Esophagus muscularis mucosa (tissue), 4 donors: ENCODE data around the gene KCNG1. TPM values are rescaled to one million over a fixed set of nuclear protein-coding genes. Genes with fewer than 3 reads are reported as not detected.

Experiments
- DNase-seq: peaks from one replicate; pipeline ENCODE4 v3.0.0-alpha.2; 2017; ENCODE audit errors: extremely low spot score
- H3K27ac ChIP-seq, 4 donors: fragments of 200-600 bp; sonication (generic); replicated peaks in 1 of 4; 1 replicate in 3 of 4; 2 replicates in 1 of 4; pipeline ENCODE4 v1.5.1; 2016 to 2019; ENCODE audit warnings: mild to moderate bottlenecking in 1 of 4
- H3K27me3 ChIP-seq, 4 donors: fragments of 200-600 bp; sonication (generic); one replicate each; pipeline versions ENCODE4 v1.5.1 to v1.6.0; 2016 to 2019
- H3K36me3 ChIP-seq, 4 donors: fragments of 200-600 bp; sonication (generic); one replicate each; pipeline ENCODE4 v1.5.1; 2016 to 2019
- H3K4me1 ChIP-seq, 4 donors: fragments of 200-600 bp; sonication (generic); one replicate each; pipeline ENCODE4 v1.5.1; 2016 to 2019
- H3K4me3 ChIP-seq, 4 donors: fragments of 200-600 bp; sonication (generic); 1 replicate in 2 of 4; 2 replicates in 2 of 4; pipeline ENCODE4 v1.5.1; 2016 to 2019; ENCODE audit warnings: mild to moderate bottlenecking in 4 of 4, moderate library complexity in 1 of 4
- H3K9me3 ChIP-seq, 4 donors: fragments of 200-600 bp; sonication (generic); 1 replicate in 3 of 4; 2 replicates in 1 of 4; pipeline ENCODE4 v1.5.1; 2016 to 2019
- CTCF ChIP-seq, 3 experiments: fragments of 200-600 bp in 2 of 3; fragments of 450-650 bp in 1 of 3; sonication (generic) in 2 of 3; IDR thresholded peaks; one replicate each; pipeline ENCODE4 v1.5.1; 2017 to 2019; ENCODE audit warnings: antibody characterized with exemption in 3 of 3, mild to moderate bottlenecking in 2 of 3, moderate library complexity in 1 of 3
- EP300 ChIP-seq: sonication (generic); formaldehyde crosslinking; IDR thresholded peaks from one replicate; pipeline ENCODE4 v1.6.1; 2017; ENCODE audit warnings: antibody characterized with exemption
- POLR2A ChIP-seq: fragments of 450-650 bp; IDR thresholded peaks from one replicate; pipeline ENCODE4 v1.6.1; 2017; ENCODE audit warnings: antibody characterized with exemption, moderate library complexity, mild to moderate bottlenecking, low read depth
- POLR2AphosphoS5 ChIP-seq, 2 donors: sonication (generic); formaldehyde crosslinking; IDR thresholded peaks; one replicate each; pipeline ENCODE4 v1.6.1; 2017; ENCODE audit warnings: antibody characterized with exemption in 2 of 2
- WGBS: methylation state at CpG from one replicate; pipeline ENCODE4 v1.1.5; 2018; 5-methylcytosine and 5-hydroxymethylcytosine counted together
- intact Hi-C: fragments of 100-400 bp; cut with DNase I; formaldehyde crosslinking; loops from one replicate; pipeline ENCODE4 v1.15.1; 2023
- total RNA-seq, 4 donors: library from RNA; depleted of rRNA; stranded (reverse); fragments of >200 nt; gene quantifications; one replicate each; pipeline versions ENCODE4 v1.1.0 to v1.2.1, GENCODE V29; 2016

KCNG1 gene
- total RNA-seq, 4 donors from 2014 or later = 0.42 to 2.2 (median 0.64) TPM

GRCh38 chr20:51044796-51045195 lies 21.9 kb upstream of the KCNG1 start:
- no peaks in the 10 kb centered on the region for H3K36me3 ChIP-seq
- no peak for DNase-seq
- peaks cover 0 to 33% (median 0%) of the 10 kb centered on the region in 4 donors for H3K27me3 ChIP-seq
- intact Hi-C loops = no loop called here
- peaks cover 0 to 6% (median 3%) of the 10 kb centered on the region in 4 donors for H3K9me3 ChIP-seq
- TF ChIP-seq POLR2A (no peak), POLR2AphosphoS5 (IDR thresholded peaks at IDR 0.05) (no peak), EP300 (no peak)
- no peak overlapping the region for H3K27ac ChIP-seq
- H3K4me3 ChIP-seq = no peak overlapping the region
- 96% methylated on average over 3 of the region's 3 CpGs for WGBS
- H3K4me1 ChIP-seq = no peaks in the 10 kb centered on the region

GRCh38 chr20:51043811-51044210 lies 20.9 kb upstream of the KCNG1 start:
- Histone ChIP-seq H3K27ac (no peak overlapping the region), H3K36me3 (no peaks in the 10 kb centered on the region), H3K4me3 (no peak overlapping the region), H3K4me1 (no peaks in the 10 kb centered on the region), H3K9me3 (peaks cover 0 to 6% (median 3%) of the 10 kb centered on the region in 4 donors), H3K27me3 (peaks cover 0 to 27% (median 0%) of the 10 kb centered on the region in 4 donors)
- TF ChIP-seq EP300 (no peak), CTCF (IDR thresholded peaks at IDR 0.05) (no peak), POLR2AphosphoS5 (IDR thresholded peaks at IDR 0.05) (no peak), POLR2A (no peak)
- intact Hi-C loops = no loop called here
- WGBS = 90% methylated on average over 5 of the region's 5 CpGs
- DNase-seq = no peak

GRCh38 chr20:51042657-51043247 lies 19.8 kb upstream of the KCNG1 start:
- Histone ChIP-seq H3K27ac (no peak overlapping the region), H3K4me1 (no peaks in the 10 kb centered on the region), H3K4me3 (no peak overlapping the region), H3K36me3 (no peaks in the 10 kb centered on the region), H3K27me3 (peaks cover 0 to 30% (median 0%) of the 10 kb centered on the region in 4 donors), H3K9me3 (peaks cover 0 to 6% (median 3%) of the 10 kb centered on the region in 4 donors)
- 67% methylated on average over 5 of the region's 7 CpGs for WGBS
- TF ChIP-seq CTCF (IDR thresholded peaks at IDR 0.05) = no peak
- TF ChIP-seq EP300 = no peak
- no peak for DNase-seq
- intact Hi-C loops = no loop called here

GRCh38 chr20:51042064-51042463 lies 19.2 kb upstream of the KCNG1 start:
- H3K4me3 ChIP-seq = no peak overlapping the region
- intact Hi-C loops = no loop called here
- TF ChIP-seq CTCF (IDR thresholded peaks at IDR 0.05) (no peak), POLR2A (no peak), EP300 (no peak), POLR2AphosphoS5 (IDR thresholded peaks at IDR 0.05) (no peak)

GRCh38 chr20:51037532-51038115 lies 14.7 kb upstream of the KCNG1 start:
- no peak for DNase-seq
- Histone ChIP-seq H3K27me3 (peaks cover 0 to 47% (median 0%) of the 10 kb centered on the region in 4 donors), H3K27ac (no peak overlapping the region), H3K4me1 (peaks cover 0 to 11% (median 0%) of the 10 kb centered on the region in 4 donors), H3K36me3 (no peaks in the 10 kb centered on the region), H3K4me3 (no peak overlapping the region), H3K9me3 (no peaks in the 10 kb centered on the region)
- intact Hi-C loops = no loop called here
- 89% methylated on average over 13 of the region's 14 CpGs for WGBS
- TF ChIP-seq POLR2AphosphoS5 (IDR thresholded peaks at IDR 0.05) (no peak), POLR2A (no peak), CTCF (IDR thresholded peaks at IDR 0.05) (no peak), EP300 (no peak)

More at GRCh38 chr20:51042064-51042463, 19.2 kb upstream of the KCNG1 start:
- peaks cover 0 to 6% (median 3%) of the 10 kb centered on the region in 4 donors for H3K9me3 ChIP-seq
- no peak for DNase-seq
- peaks cover 0 to 37% (median 0%) of the 10 kb centered on the region in 4 donors for H3K27me3 ChIP-seq
- H3K4me1 ChIP-seq = no peaks in the 10 kb centered on the region
- no peak overlapping the region for H3K27ac ChIP-seq
- WGBS = 56% methylated on average over 6 of the region's 6 CpGs
- no peaks in the 10 kb centered on the region for H3K36me3 ChIP-seq
